NCI-H2196 treated with DMSO at 0.1 percent for 48 hours (cell line): ENCODE results near the gene PTTG1.

Experiments
- DNase-seq: peaks from one replicate; lab custom pipeline; 2025; ENCODE audit not compliant: unreplicated experiment; lab: John Stamatoyannopoulos, UW

The PTTG1 gene

GRCh38 chr5:160452795-160453194 is 31.1 kb downstream of the PTTG1 start:
- no peak for DNase-seq

DNA sequence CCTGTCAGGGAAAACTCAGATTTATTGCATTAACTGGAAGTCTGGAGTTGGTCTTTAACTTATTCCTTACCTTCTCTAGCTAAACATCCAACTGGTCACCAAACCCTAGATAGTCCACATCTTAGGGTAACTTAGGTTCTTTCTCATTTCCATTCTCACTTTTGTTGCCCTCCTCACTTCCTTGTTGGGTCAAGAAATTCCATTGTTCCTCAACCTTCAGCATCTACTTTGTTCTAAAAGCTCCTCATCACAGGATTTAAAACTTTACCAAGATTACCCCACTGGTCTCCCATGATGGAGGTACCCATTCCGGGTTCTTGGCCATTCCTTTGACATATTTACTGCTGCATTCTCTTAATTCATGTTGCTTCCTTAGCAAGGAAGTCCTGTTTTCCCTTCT is 32.1 kb downstream of the PTTG1 start:
- no peak for DNase-seq

- no peak for DNase-seq
Observed at GRCh38 chr5:160455600-160455999, 33.9 kb downstream of the PTTG1 start.

- no peak for DNase-seq
Observed at GRCh38 chr5:160456480-160457177, 35.0 kb downstream of the PTTG1 start.

GRCh38 chr5:160457252-160457651 is 35.6 kb downstream of the PTTG1 start:
- no peak for DNase-seq

- no peak for DNase-seq
Observed at GRCh38 chr5:160458806-160459800, 37.4 kb downstream of the PTTG1 start.

GRCh38 chr5:160460377-160461049 is 38.9 kb downstream of the PTTG1 start:
- DNase-seq = no peak

DNA sequence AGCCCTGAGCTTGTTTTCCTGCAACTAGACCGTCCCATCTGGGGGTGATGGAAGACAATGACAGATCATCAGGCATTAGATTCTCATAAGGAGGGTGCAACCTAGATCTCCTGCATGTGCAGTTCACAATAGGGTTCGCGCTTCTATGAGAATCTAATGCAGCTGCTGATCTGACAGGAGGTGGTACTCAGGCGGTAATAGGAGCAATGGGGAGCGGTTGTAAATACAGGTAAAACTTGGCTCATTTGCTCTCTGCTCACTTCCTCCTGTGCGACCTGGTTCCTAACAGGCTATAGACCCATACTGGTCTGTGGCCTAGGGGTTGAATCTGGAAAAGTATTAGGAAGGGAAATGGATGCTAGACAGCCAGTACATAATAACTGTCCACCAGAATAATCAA is 39.7 kb downstream of the PTTG1 start:
- DNase-seq = no peak

- DNase-seq = no peak
Observed at GRCh38 chr5:160462167-160462566, 40.5 kb downstream of the PTTG1 start.

- DNase-seq = no peak
Observed at GRCh38 chr5:160463227-160463626, 41.6 kb downstream of the PTTG1 start.

DNA sequence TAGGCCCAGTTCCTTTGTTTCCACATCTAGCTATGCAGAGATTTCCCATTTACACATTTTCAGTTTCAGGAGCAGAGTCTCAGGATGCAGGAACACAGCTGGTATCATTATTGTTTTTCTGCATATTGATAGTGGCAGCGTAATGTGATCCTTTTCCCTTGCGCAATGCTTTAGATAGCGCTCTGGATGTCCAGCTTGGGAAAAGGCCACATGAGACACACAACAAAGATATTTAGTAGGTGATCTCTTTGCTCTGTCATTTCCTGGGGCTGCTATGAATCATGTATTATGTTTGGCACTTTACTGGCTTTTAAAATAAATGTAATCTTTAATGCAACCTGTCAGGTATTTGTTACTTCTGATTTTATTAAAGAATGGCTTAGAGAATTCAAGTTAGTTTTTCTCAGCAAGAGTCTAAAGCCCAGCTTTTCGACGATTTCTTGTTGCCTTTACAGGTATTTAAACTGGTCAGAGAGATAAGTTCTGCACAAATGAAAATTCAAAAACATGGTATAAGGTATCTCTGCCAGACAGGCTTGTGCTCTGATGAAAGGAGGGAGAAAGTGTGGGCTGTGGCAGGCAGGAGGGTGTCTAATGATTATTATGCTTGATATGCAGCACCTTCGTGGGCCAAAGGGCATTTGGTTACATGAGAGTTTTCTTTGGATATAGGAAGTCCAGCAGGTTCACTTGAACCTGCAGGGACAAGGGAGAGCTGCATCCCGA is 42.2 kb downstream of the PTTG1 start:
- no peak for DNase-seq

- no peak for DNase-seq
Observed at GRCh38 chr5:160464466-160464797, 42.8 kb downstream of the PTTG1 start.

DNA sequence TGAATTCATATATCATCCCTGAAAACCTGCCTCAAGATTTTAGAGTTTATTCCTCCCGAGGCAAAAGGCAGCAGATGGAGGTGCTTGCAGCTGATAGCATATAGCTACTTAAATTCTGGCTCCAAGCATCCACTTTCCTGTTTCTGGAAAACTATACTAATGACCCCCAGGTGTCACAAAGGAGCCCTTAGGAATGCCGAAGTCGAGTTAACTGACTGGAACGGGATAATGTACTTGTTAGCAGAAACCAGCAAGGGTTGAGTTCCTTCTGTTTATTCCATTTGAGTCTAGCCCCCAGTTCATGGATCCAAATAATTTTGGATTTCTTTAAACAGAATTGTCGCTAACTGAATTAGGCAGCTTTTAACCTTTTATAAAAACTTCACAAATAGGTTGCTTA is 44.5 kb downstream of the PTTG1 start:
- no peak for DNase-seq

- DNase-seq = no peak
Observed at GRCh38 chr5:160466889-160467554, 45.4 kb downstream of the PTTG1 start.

DNA sequence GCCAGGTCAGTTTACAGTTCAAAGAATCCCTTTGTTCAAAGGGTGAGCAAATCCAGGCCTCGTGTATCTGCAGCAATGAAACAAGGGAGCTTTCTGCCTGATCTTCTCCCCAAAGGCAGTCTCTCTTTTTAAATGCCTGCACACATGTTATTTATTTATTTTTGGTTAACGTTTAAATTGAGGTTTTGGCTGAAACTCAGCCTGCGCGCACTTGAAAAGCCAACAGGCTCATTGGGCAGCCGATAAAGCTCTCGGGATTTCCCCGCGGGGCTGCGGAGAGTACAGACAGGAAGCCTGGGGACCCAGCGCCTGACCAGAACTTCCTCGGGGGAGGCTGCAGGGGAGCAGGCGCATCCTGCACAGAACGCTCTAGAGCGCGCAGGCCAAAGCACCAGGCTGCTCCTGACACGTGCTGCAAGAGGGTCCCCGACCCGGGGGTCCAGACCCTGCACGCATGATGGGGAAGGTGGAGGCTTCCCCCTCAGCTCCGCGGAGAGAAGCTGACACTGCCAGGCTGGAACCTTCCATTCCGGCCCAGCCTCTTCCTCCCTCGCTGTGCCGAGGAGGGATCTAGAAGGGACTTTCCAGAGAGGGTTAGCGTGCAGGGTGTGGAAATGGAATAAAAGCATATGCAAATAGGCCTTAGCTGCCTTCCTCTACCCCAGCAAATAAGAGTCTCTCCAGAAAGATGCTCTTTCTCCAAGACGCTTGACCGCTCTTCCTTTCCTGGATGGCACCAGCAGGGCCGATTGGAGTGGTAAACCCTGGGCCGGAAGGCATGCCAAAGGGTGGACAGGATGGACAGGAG is 46.1 kb downstream of the PTTG1 start:
- DNase-seq = no peak

- DNase-seq = no peak
Observed at GRCh38 chr5:160468363-160468975, 46.8 kb downstream of the PTTG1 start.

GRCh38 chr5:160469156-160470144 is 47.8 kb downstream of the PTTG1 start:
- DNase-seq = no peak
